Effector memory CD4-positive, alpha-beta T cell (primary cell): ENCODE results near the gene PLCB2.

Experiments
- DNase-seq, 3 donors: peaks; one replicate each; pipeline ENCODE4 v3.0.0-alpha.2; 2020
- H3K27ac ChIP-seq: 2 replicates; pipeline ENCODE4 v1.7.0; 2013; ENCODE audit warnings: mild to moderate bottlenecking, low read length, moderate library complexity; ENCODE audit not compliant: insufficient read depth, poor library complexity, severe bottlenecking
- H3K27me3 ChIP-seq: replicated peaks from 2 replicates; pipeline ENCODE4 v1.7.0; 2013; ENCODE audit warnings: mild to moderate bottlenecking, low read length; ENCODE audit not compliant: insufficient read depth, control insufficient read depth, poor library complexity, severe bottlenecking
- H3K36me3 ChIP-seq: 2 replicates; pipeline ENCODE4 v1.7.0; 2013; ENCODE audit warnings: mild to moderate bottlenecking, low read length, moderate library complexity; ENCODE audit not compliant: control insufficient read depth, insufficient read depth
- H3K4me1 ChIP-seq: 2 replicates; pipeline ENCODE4 v1.7.0; 2013; ENCODE audit warnings: low read length, mild to moderate bottlenecking; ENCODE audit not compliant: control insufficient read depth, insufficient read depth, poor library complexity, severe bottlenecking
- H3K4me3 ChIP-seq: 2 replicates; pipeline ENCODE4 v1.7.0; 2013; ENCODE audit warnings: low read length, low read depth, mild to moderate bottlenecking; ENCODE audit not compliant: insufficient read depth, poor library complexity, severe bottlenecking
- H3K9me3 ChIP-seq: 2 replicates; pipeline ENCODE4 v1.7.0; 2013; ENCODE audit warnings: mild to moderate bottlenecking, low read length, moderate library complexity; ENCODE audit not compliant: control insufficient read depth

PLCB2 gene

GRCh38 chr15:40251486-40252140, 56.1 kb downstream of the PLCB2 start:
- DNase-seq: no peak
- Histone ChIP-seq H3K36me3 (no peaks in the 10 kb centered on the region), H3K4me1 (peaks cover 7% of the 10 kb centered on the region), H3K27ac (no peak overlapping the region), H3K27me3 (peaks cover 16% of the 10 kb centered on the region), H3K9me3 (no peaks in the 10 kb centered on the region), H3K4me3 (no peak overlapping the region)

- peaks cover 7% of the 10 kb centered on the region for H3K4me1 ChIP-seq
- no peaks in the 10 kb centered on the region for H3K9me3 ChIP-seq
- no peak overlapping the region for H3K4me3 ChIP-seq
- peaks cover 13% of the 10 kb centered on the region for H3K27me3 ChIP-seq
- no peak overlapping the region for H3K27ac ChIP-seq
- no peak for DNase-seq
- no peaks in the 10 kb centered on the region for H3K36me3 ChIP-seq
Observed at GRCh38 chr15:40250771-40251483, 56.8 kb downstream of the PLCB2 start.

GRCh38 chr15:40250304-40250656, 57.5 kb downstream of the PLCB2 start:
- DNase-seq: no peak
- Histone ChIP-seq H3K36me3 (no peaks in the 10 kb centered on the region), H3K27me3 (peaks cover 13% of the 10 kb centered on the region), H3K4me1 (peaks cover 7% of the 10 kb centered on the region), H3K9me3 (no peaks in the 10 kb centered on the region), H3K4me3 (no peak overlapping the region), H3K27ac (no peak overlapping the region)

- peaks cover 7% of the 10 kb centered on the region for H3K4me1 ChIP-seq
- peaks cover 13% of the 10 kb centered on the region for H3K27me3 ChIP-seq
- no peaks in the 10 kb centered on the region for H3K36me3 ChIP-seq
- no peak overlapping the region for H3K27ac ChIP-seq
- DNase-seq: no peak
- H3K9me3 ChIP-seq: no peaks in the 10 kb centered on the region
- H3K4me3 ChIP-seq: no peak overlapping the region
Observed at GRCh38 chr15:40249477-40250303, 58.0 kb downstream of the PLCB2 start.

GRCh38 chr15:40248006-40248783, 59.5 kb downstream of the PLCB2 start:
- Histone ChIP-seq H3K4me3 (no peak overlapping the region), H3K27ac (no peak overlapping the region), H3K36me3 (no peaks in the 10 kb centered on the region), H3K4me1 (peaks cover 7% of the 10 kb centered on the region), H3K27me3 (peaks cover 11% of the 10 kb centered on the region), H3K9me3 (no peaks in the 10 kb centered on the region)
- DNase-seq: no peak

GRCh38 chr15:40247406-40247971, 60.2 kb downstream of the PLCB2 start:
- no peak overlapping the region for H3K4me3 ChIP-seq
- no peak overlapping the region for H3K27ac ChIP-seq
- H3K9me3 ChIP-seq: no peaks in the 10 kb centered on the region
- H3K27me3 ChIP-seq: peaks cover 4% of the 10 kb centered on the region
- H3K4me1 ChIP-seq: peaks cover 4% of the 10 kb centered on the region
- no peak for DNase-seq
- no peaks in the 10 kb centered on the region for H3K36me3 ChIP-seq

- H3K4me1 ChIP-seq: no peaks in the 10 kb centered on the region
- H3K27me3 ChIP-seq: no peaks in the 10 kb centered on the region
- DNase-seq: no peak
Observed at GRCh38 chr15:40246496-40247280, 61.0 kb downstream of the PLCB2 start.

GRCh38 chr15:40245666-40246450, 61.9 kb downstream of the PLCB2 start:
- DNase-seq: no peak
- Histone ChIP-seq H3K36me3 (no peaks in the 10 kb centered on the region), H3K4me1 (no peaks in the 10 kb centered on the region), H3K27me3 (no peaks in the 10 kb centered on the region), H3K4me3 (no peak overlapping the region), H3K27ac (no peak overlapping the region), H3K9me3 (no peaks in the 10 kb centered on the region)

More at GRCh38 chr15:40246496-40247280, 61.0 kb downstream of the PLCB2 start:
- Histone ChIP-seq H3K4me3 (no peak overlapping the region), H3K9me3 (no peaks in the 10 kb centered on the region), H3K36me3 (no peaks in the 10 kb centered on the region), H3K27ac (no peak overlapping the region)
